HG02973 (cell line): Measurements from ENCODE around the gene SLC24A1.

Experiments
- ATAC-seq: cut with Tn5 transposase; IDR thresholded peaks from one replicate; pipeline ENCODE4 v1.9.1; 2021; ENCODE audit warnings: moderate library complexity; ENCODE audit not compliant: unreplicated experiment

SLC24A1 gene

GRCh38 chr15:65618560-65619109 lies 3.1 kb upstream of the SLC24A1 start:
- no peak for ATAC-seq

GRCh38 chr15:65619626-65620290 lies 2.0 kb upstream of the SLC24A1 start:
- ATAC-seq, result no peak

GRCh38 chr15:65620833-65621232 lies 905 bp upstream of the SLC24A1 start:
- ATAC-seq, result no peak

GRCh38 chr15:65623103-65623502 lies 1.4 kb downstream of the SLC24A1 start:
- ATAC-seq, result no peak

- ATAC-seq, result no peak
Measured at GRCh38 chr15:65626856-65627255, 5.1 kb downstream of the SLC24A1 start.

GRCh38 chr15:65629548-65629947 lies 7.8 kb downstream of the SLC24A1 start:
- ATAC-seq, result no peak

GRCh38 chr15:65630760-65631159 lies 9.0 kb downstream of the SLC24A1 start:
- ATAC-seq, result peak; percentile 46

GRCh38 chr15:65631503-65631902 lies 9.8 kb downstream of the SLC24A1 start:
- ATAC-seq, result no peak

GRCh38 chr15:65632780-65633375 lies 11.1 kb downstream of the SLC24A1 start:
- ATAC-seq, result no peak

- no peak for ATAC-seq
Measured at GRCh38 chr15:65633752-65634151, 12.0 kb downstream of the SLC24A1 start.

GRCh38 chr15:65634356-65634755 lies 12.6 kb downstream of the SLC24A1 start:
- no peak for ATAC-seq

GRCh38 chr15:65638109-65638508 lies 16.4 kb downstream of the SLC24A1 start:
- ATAC-seq, result no peak

GRCh38 chr15:65638681-65639089 lies 16.9 kb downstream of the SLC24A1 start:
- no peak for ATAC-seq

GRCh38 chr15:65639509-65639908 lies 17.8 kb downstream of the SLC24A1 start:
- no peak for ATAC-seq

GRCh38 chr15:65641768-65642475 lies 20.2 kb downstream of the SLC24A1 start:
- no peak for ATAC-seq

- no peak for ATAC-seq
Measured at GRCh38 chr15:65642594-65642993, 20.9 kb downstream of the SLC24A1 start.

- no peak for ATAC-seq
Measured at GRCh38 chr15:65644282-65644681, 22.5 kb downstream of the SLC24A1 start.

GRCh38 chr15:65645392-65645791 lies 23.7 kb downstream of the SLC24A1 start:
- ATAC-seq, result no peak

GRCh38 chr15:65646486-65646885 lies 24.7 kb downstream of the SLC24A1 start:
- ATAC-seq, result no peak

GRCh38 chr15:65650312-65651041 lies 28.7 kb downstream of the SLC24A1 start:
- ATAC-seq, result no peak

GRCh38 chr15:65651042-65651322 lies 29.2 kb downstream of the SLC24A1 start:
- ATAC-seq, result no peak
